ENCODE results near the gene FOXJ3.

FOXJ3 gene

DNA sequence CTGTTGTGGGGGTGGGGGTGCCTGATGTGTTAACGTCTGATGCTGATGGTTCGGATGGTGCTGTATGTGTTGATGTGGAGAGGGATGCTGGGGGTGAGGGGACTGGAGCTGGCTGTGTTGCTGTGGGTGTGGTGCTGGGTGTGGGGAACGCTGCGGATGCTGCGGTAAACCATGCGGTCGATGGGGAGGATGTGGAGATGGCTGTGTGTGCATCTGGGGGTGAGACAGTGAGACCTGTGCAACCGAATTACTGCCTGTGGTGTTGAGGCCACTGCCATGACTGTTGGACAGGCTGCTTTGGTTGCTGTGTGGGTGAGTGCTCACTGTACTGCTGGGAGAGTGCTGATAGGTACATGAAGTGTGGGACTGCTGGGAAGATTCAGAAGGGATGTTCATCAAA lies 143.7 kb downstream of the FOXJ3 start:
- DNase-seq (ENCODE audit: low read depth in 2 of 2) = no peak

DNA sequence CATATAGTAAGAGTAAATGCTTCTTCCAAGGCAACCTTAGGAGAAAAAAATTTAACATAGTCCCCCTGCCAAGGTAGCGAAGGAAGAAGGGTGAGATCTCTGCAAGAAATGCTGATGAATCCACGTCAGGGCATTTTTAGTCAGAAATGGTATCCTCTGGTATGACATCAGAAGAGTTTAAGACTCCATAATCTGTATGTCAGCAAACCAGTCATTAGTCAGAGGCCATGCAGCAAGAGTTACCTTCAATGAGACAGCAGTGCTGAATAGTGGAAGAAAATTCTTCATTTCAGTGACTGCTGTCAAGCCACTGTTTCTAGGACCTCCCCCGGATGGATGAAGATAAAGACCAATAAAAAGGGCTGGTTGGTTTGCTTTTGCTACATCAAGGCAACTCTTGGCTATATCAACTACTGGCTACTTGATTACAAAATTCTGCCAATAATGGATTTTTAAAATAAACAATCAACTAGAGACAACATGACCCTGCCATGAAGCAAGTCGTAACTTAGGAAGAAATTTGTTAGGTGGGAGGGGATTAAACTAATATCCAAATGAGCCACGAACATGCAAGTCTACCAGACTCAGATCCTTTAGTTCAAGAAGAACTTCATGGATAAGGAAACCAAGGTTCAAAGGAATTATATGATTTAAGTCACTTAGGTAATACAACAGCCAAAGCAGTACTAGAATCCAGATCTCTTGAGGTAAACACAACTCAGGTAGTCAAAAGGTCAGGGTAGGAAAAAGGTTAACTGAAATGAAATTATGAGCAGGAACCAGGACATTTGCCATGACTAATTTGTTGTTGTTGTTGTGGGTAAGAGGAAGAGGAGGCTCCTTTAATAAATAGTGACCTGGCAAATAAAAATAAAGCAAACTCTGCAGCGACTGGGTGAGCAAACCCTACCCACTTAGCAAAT lies 144.8 kb downstream of the FOXJ3 start:
- DNase-seq (ENCODE audit: low read depth in 2 of 2) = no peak

DNA sequence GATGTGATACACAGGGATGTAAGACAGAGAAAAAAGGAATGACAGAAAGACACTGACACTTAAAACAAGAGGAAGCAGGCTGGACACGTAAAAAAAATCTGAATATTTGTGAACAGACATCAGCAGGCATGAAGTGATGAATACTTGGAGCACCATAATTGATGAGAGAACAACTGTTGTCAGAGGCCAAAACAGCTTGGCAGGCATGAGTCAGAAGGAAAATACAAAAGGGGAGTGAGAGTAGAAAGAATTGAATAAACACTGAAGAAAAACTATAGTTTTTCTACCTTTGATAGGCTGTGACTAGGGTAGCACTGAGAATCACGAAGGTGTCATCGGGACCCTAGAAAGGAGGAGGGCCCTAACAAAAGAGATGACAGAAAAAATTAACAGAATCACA lies 148.9 kb downstream of the FOXJ3 start:
- DNase-seq (ENCODE audit: low read depth in 2 of 2) = peak; percentile 51 to 54

DNA sequence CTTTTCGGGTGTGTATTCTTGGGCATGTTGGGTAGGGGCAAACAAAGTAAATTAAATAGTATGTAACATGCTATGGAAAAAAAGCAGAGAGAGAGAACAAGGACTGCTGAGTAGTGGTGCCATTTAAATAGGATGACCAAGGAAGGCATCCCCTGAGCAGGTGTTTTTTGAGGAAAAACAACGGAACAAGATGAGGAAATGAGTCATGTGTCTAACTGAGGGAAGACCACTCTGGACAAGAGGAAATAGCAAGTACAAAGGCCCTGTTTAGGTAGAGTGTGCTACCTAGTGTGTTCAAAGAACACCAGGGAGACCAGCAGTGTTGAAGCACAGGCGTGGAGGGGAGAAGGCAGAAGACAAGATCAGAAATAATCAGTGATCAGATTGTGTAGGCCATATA lies 150.4 kb downstream of the FOXJ3 start:
- no peak for DNase-seq (ENCODE audit: low read depth in 2 of 2)

DNA sequence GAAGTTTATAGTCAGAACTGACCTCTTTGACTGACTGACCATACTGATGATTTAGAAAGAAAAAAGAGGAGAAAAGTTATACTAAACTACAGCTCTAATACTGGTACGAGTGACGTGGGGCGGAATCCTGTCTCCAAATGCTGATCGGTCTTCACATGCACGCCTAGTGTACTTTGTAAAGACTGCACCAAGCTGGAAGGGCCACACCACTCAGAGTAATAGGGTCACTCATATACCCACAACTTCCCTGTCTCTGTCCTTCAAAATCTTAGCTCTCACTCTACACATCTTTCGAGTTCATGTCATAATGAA lies 151.1 kb downstream of the FOXJ3 start:
- no peak for DNase-seq (ENCODE audit: low read depth in 2 of 2)

DNA sequence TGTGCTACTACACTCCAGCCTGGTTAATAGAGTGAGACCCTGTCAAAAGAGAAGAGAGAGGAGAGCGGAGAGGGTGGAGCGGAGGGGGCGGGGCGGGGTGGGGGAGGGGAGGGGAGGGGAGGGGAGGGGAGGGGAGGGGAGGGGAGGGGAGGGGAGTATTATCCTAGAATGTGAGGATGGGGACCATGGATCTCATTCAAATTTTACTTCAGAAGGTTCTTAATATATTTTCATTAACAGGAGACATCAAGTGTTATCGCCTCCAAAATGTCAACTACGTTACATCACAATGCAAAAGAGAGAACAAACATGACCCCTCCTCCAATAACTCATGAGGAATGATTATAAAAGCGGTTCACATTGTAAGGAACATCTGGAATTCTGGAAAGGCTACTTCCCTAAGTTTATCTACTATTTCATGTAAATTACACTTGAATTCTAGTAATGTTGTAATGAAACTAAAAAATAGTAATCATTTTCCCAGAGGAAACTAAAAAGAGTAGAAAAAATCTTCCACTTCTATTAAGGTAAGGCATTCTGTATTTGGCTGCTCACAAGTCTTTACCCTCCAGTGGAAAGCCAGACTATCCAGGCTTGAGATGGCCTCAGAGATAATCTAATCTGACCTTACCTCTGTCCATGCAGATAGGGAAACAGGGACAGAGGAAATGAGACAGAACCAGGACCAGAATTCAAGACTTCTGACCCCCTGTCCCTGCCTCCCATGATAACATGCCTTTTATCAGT lies 151.7 kb downstream of the FOXJ3 start:
- DNase-seq (ENCODE audit: low read depth in 2 of 2) = no peak

DNA sequence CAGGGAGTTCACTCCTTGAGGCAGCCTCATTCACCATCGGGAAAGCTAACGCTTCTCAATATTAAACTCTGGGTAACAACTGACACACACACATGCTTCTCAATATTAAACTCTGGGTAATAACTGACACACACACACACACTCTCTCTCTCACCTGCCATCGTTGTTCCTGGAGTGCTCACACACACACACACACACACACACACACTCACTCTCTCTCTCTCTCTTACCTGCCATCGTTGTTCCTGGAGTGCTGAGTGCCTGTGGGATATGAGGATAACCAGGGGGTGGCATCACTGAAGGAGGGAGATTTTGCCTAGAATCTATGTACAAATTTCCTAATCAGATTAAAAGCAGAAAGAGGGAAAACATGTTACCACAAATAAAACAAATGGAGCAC lies 153.3 kb downstream of the FOXJ3 start:
- DNase-seq (ENCODE audit: low read depth in 2 of 2) = no peak

DNA sequence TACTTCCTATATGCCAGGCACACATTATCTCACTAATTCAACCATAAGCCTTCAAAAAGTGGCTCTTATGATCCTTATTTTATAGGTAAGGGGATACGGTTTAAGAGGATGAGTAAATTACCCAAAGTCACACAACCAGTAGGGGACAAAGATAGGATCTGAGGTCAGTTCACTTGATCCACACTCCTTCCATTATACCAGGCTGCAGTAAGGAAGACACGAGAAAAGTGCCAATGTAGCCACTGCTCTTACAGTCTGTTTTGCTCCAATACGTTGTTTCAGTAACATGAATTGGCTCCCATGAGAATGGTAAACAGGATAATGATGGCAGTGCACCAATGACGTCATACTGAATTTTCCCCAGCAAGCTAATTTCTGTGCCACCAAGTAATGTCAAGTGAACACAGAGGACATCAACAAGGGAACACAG lies 155.1 kb downstream of the FOXJ3 start:
- no peak for DNase-seq (ENCODE audit: low read depth in 2 of 2)

DNA sequence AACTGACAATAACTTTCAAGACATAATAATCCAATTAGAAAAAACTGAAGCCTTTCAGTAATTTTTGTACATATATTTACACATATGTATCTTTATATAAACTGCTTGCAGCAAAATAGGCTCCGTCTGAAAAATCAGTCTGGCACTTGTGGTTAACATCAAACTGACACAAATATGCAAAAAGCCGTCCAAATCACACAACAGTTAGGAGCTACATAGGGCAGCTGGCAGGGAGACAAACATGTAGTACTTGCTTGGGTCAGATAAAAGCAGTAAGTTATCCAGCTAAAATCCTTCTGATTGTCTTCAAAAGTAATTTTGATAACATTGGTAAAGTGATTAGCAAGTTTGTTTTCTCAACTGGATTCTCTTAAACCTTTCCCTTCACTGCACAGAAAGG lies 155.8 kb downstream of the FOXJ3 start:
- DNase-seq (ENCODE audit: low read depth in 2 of 2) = peak; percentile 44 to 53

DNA sequence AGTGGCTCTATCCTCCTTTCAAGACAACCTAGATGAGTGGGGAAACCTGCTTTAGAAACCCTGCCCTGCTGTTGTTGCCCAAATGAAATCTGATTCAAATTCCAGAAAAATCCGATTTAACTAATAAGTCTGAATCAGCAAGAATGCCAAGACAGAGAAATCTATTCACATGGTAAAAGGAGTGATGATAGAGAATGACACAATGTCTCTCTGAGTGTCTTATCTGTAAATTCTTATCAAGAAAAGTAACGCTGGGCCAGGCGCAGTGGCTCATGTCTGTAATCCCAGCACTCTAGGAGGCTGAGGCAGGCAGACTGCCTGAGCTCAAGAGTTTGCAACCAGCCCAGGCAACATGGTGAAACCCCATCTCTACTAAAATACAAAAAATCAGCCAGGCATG lies 156.8 kb downstream of the FOXJ3 start:
- no peak for DNase-seq (ENCODE audit: low read depth in 2 of 2)

DNA sequence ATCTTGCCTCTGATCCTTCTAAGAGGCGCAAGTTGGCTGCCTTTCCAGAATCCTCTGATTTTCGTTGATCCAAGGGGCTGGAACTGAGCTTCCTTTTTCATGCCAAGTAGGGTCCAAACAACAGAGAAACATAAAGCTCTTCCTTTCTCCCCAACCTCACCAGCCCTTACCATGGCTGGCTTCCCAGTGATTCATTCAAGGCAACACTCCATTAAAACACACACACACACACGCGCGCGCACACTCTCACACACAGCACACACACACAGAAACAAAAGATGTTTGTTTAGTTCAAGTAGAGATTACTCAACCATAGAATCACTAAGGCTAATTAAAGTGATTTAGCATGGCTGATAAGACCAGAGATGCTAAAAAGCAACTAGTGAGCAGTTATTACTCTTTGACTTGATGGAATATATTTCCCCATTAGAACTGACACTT lies 157.5 kb downstream of the FOXJ3 start:
- DNase-seq (ENCODE audit: low read depth in 2 of 2) = peak; percentile 83 to 84

DNA sequence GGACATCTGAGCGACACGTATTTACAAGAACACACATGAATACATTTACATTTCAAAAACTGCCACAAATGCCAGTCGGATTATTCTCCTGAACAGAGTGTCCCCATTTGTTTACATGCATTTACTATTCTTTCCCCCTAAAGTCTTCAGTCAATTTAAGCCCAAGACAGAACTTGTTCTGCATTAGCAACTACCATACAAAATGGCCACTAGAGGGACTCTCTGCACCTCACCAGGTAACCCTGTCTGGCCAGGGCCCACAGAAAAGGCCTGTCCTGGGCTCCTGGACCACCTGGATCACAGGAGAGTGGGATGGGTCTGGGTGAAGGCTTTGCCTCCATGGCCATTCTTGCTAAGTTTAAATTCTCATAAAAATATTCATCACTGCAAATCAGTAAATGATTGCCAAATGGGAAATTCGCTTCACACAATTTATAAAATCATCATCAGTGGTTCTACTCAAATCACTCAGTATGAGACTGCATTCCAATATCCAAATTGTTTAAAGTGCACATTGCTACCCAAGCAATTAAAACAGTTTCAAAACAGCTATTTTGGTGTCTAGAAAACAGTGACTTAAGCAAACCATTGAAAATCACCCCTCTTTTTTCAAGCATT lies 158.0 kb downstream of the FOXJ3 start:
- no peak for DNase-seq (ENCODE audit: low read depth in 2 of 2)

DNA sequence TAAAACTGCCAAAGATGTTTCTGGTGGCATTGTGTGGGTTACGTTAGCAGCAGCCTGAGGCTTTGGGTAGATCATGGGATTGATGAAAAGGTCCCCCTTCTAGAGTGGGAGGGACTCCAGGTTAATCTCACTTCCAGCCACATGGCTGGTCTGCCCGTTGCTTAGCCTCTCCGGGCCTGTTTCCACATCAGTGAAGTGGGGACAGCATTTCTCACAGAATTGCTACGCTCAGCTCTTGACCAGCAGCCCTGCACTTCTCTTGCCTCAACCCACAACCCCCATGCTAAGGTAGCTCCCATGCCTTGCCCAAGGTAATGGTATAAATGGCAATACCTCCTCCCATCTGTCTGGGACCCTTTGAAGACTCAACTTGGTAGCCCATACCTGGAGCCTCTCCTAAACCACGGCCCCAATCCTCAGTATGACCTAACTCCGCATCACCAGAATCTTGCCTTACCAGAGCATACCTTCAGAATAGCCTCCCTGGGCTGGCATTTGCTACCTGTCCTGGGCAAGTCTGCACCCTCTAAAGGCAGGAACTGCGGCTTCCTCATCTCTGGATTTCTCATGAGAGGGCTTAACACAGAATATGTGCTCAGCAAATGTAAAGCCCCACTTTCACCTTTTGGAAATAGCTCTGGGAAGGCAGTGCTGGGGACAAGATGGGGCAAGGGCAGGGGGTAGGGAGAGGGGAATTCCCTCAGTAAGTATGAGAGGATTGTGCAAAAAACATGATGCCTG lies 159.6 kb downstream of the FOXJ3 start:
- no peak for DNase-seq (ENCODE audit: low read depth in 2 of 2)

DNA sequence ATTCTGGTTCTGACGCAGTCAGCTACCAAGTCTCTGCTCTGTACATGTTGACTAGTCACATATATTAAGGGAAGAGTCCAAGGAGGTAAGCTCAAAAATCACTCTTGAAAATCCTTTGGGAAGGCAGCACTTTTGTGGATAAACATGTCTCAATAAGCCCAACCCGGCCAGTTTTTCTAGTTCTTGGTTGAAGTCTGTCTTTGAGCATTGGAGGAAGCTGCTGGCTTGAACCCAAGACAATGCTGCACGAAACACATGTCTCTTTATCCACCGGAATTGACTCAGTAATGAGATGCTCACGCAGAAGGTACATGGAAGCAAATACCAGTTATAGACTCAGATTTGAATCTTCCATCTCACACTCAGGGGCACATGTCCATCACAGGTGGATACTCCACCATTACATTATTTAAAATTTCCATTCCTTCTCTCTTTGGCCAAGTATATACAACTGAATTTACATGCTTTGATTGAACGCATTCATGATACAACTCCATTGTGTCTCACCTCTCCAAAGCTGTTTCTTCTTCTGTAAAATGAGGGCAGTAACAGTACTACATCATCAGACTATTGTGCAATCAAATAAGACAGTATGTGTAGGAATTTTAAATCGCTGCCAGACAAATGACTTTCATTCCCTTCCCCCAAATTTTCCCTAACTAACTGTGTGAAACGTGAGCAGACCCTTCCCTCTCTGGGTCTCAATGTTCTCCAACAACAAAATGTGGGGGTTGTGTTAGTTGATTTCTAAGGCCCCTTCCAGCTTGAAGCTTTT lies 160.9 kb downstream of the FOXJ3 start:
- DNase-seq (ENCODE audit: low read depth in 2 of 2) = peak in 1 of 2 experiments; percentile 36

DNA sequence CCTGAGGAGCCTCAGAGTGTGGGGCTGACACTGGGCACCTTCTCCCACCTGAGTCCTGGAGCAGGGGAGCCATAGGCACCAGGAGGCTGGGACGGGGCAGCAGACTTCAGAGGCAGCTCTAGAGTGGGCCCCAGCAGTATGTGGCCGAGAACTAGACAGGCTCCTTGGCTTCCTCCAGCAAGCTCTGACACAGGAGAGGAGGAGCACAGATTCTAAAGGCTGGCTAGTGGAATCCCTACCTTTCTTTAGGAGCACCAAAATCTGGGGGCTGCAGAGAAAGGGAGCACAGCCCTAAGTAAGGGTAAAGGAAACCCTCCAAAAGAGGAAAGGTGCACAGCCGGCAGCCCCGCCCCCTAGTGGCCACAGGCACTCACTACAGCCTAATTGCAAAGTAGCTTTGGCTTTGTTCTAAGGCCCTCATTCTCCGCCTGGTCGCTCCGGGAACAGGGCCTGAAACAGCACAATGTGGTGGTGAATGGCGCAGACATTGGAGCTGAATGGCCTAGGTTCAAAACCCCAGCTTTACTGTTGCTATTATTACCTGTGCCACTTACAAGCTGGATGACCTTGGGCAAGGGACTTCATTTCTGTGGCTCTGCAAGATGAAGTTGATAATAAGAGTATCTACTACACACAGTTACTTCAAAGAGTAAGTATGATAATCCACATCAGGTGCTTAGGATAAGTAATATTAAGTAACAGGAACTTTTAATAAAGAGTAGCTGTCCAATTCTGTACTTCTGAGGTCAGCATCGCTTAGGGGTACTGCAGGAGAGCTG lies 161.7 kb downstream of the FOXJ3 start:
- DNase-seq (ENCODE audit: low read depth in 2 of 2) = peak in 1 of 2 experiments; percentile 17

DNA sequence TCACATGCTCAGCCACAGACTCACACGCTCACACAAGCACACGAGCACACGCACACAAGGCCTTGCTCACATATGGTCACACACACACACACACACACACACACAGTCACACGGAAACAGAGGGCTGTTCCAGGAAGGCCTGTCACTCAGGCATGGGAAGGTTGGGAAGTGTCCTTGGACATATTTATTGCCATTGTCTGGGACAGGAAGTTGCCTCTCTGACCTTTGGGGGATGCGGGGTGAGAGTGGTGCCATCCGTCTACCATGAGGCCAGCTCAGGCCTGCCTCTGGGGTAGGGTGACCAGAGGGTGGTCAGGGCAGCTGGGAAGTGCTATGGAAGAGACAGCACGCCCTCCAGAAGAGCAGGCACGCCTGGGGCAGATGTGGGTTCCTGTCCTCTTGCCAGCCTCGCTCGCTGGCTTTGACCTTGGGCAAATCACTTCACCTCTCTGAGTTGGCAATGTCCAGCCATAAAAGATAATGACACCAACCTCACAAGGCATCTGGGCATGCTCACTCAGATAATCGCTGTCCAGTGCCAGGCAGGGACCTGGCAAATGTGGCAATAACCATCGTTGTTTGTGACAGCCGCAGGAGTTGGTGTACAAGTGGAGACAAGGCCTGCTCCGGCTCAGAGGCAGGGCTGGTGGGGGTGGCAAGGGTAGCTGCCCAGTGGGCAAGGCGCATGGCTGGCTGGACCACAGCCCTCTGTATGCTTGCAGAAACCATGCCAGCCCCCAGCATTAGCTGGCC lies 162.5 kb downstream of the FOXJ3 start:
- DNase-seq (ENCODE audit: low read depth in 2 of 2) = no peak

DNA sequence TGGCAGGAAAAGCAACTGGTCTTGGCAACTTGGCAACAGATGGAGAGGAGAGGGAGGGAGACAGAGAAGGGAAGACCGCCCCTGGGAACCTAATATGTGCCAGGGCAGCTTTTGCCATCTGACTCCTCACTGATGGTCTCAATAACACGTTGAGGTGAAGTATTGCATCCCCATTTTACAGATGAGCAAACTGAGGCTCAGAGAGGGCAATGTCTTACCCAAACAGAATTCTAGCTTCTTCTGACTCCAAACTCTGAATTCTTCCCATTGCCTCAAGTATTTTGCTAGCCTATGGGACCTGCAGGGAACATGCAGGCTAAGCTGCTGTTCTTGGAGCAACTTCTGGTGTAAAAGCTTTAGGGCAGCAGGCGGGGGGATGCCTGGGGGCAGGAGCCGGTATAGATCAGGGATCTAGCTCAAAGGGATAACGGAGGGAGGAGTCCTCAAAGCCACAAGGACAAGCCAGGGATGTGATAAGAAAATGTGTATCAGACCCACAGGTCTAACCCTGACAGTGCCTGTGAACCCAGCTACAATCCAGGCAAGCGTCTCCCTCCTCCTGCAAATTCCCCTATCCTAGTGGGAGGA lies 163.3 kb downstream of the FOXJ3 start:
- DNase-seq (ENCODE audit: low read depth in 2 of 2) = no peak

DNA sequence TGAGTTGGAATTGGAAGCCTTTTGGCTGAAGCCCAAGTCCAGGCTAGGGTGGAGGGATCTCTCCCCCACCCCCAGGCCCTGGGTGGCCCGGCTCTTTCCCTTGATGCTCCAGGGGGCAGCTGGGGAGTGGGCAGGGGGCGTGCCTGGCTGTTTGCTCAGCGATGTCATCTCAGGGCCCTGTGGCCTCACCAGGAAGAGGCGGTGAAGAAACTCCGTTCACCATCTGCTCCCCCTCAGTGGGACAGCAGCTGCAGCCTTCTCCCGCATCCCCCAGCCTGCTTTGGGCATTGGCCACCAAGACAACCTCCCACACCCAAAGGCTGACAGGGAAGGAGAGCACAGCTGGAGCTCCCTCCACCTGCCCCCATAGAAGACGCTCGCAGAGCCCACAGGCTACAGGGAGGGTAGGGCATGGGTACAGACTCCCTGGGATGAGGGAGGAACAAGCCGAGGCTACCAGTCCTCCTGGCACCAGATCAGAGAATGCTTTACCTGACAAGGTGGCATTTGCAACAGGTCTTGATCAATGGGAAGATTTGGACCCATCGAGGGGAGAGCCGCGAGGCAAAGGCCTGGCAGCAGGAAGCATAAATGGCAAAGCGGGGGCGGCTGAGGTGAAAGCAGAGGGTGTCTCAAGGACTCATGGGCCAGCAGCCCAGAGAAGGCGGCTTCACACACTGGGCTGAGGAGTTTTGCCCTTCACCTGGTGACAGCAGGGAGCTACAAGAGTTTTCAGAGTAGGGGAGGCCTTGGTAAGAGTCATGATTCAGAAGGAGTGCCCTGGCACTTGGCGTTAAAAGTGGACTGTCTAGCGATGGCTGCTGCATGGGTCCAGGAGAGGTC lies 164.0 kb downstream of the FOXJ3 start:
- no peak for DNase-seq (ENCODE audit: low read depth in 2 of 2)

Data from fibroblast of skin of left quadriceps (primary cell).